ENCODE data around the gene MYO7A.

MYO7A gene

GRCh38 chr11:77129069-77129841, 1.2 kb downstream of the MYO7A start:
- DNase-seq (ENCODE audit: low read depth), result no peak

- DNase-seq (ENCODE audit: low read depth), result no peak
These were observed 2.1 kb downstream of the MYO7A start for GRCh38 chr11:77129842-77130756.

DNA sequence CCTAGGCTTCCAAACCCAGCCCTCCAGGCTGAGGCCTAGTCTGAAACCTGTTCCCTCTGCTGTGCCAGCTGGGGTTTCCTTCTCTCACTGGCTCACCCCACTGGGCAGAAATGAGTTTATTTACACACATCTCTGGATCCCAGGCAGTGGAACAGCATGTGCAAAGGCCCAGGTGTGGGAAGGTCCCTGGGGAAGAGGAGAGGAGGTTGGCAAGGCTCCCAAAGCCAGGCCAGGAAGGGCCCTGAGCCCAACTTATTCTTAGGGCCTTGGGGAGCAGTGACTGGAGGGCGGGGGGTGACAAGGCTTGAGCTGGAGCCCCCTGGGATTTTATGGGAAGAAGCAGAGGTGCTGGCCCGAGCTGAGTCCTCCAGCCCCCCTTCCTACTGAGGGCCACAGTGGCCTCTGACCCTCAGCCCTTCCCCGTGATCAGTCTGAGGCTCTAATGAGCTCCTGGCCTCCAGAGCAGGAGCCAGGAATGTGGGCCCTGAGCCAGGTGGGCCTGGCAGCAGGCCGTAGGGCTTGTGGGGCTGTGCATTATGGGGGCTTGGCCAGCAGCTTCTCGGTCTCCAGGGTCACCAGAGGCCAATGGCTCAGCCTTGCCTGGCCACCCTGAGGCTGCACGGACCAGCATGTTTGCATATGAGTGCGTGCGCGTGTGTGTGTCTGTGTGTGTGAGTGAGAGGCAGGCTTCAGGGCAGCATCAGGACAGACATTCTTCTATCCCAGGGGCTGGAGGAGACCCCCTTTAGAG, 2.9 kb downstream of the MYO7A start:
- DNase-seq (ENCODE audit: low read depth), result peak; percentile 74

GRCh38 chr11:77131560-77131959, 3.5 kb downstream of the MYO7A start:
- DNase-seq (ENCODE audit: low read depth), result no peak

- DNase-seq (ENCODE audit: low read depth), result no peak
These were observed 7.0 kb downstream of the MYO7A start for GRCh38 chr11:77135069-77135468.

- DNase-seq (ENCODE audit: low read depth), result peak; percentile 61
These were observed 8.0 kb downstream of the MYO7A start for GRCh38 chr11:77136074-77136473.

GRCh38 chr11:77136784-77137420, 8.9 kb downstream of the MYO7A start:
- no peak for DNase-seq (ENCODE audit: low read depth)

- DNase-seq (ENCODE audit: low read depth), result no peak
These were observed 9.4 kb downstream of the MYO7A start for GRCh38 chr11:77137421-77137820.

GRCh38 chr11:77138106-77138649, 10.1 kb downstream of the MYO7A start:
- no peak for DNase-seq (ENCODE audit: low read depth)

GRCh38 chr11:77139201-77139600, 11.2 kb downstream of the MYO7A start:
- DNase-seq (ENCODE audit: low read depth), result no peak

DNA sequence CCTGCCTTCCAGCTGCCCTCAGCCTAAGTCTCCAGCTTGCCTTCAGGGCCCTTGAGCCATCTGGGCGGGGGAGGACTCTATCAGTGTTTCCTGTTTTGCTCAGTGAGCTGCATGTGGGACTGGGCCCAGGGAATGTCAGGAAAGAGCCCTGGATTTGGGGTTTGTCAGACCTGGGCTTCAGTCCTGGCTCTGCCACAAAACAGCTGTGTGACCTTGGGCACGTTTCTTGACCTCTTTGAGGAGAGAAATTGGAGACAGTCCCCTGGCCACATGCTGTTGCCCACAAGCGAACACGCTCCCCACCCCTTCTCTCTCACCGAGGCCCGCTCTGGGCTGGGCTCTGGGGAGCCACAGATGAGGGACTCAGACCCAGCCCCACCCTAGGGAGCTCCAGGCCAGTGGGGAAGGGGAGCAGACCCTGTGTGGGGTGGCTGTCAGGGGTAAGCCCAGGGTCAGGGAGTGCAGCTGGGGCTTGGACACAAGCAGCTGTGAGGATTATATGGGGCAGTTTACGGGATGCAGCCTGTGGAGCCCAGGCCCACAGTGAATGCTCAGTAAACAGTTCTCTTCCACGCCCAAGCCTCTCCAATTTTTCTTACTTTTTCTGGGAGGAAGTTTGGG, 12.3 kb downstream of the MYO7A start:
- peak; percentile 44 for DNase-seq (ENCODE audit: low read depth)

DNA sequence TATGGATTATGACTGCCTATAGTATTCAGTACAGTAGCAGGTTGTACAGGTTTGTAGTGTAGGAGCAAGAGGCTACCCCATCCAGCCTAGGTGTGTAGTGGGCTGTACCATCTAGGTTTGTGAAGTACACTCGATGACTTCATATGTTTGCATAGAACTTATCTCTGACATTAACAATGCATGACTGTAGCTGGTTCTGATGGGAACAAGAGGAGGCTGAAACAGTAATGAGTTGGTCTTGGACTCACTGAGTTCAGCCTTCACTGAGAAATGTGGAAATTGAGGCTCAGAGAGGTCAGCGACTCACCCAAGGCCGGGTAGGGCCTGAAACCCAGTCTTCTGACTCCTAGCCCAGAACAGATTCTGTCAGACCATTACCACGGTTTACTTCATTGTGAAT, 13.0 kb downstream of the MYO7A start:
- peak; percentile 29 for DNase-seq (ENCODE audit: low read depth)

GRCh38 chr11:77141475-77141874, 13.4 kb downstream of the MYO7A start:
- no peak for DNase-seq (ENCODE audit: low read depth)

DNA sequence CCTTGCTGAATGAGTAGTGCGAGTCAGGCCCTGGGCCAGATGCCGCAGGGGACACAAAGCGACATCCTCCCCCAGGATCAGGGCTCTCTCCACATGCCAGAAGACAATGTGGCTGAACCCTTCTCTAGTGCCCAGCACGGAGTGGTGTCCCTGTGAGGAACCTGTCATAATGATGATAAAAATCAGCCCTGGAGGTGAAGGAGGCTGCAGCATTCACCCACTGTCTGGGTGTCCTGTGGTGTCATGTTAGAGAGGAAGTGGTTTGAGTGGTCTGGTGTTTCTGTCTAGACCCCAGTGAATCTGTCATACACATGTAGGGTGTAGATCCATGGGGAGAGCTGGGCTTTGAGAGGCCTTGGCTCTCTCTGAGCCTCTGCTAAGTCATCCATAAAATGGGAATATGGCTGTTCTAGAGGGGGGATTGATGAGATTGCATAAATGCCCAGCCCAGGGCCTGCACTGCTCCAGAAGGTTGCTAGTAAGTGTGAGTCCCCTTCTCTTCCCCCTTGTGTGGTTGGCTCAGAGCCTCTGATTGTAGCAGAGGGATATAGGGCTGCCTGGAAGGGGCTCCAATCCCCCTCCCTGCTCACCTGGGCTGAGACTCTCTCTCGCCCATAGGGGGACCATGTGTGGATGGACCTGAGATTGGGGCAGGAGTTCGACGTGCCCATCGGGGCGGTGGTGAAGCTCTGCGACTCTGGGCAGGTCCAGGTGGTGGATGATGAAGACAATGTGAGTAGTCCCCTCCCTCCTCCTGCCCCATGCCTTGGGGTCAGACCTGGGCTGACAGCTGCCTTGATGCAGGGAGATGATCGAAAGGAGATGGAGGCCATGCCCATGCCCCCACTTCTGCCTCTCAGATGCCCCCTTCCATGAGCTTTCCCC, 14.3 kb downstream of the MYO7A start:
- no peak for DNase-seq (ENCODE audit: low read depth)

GRCh38 chr11:77143405-77144020, 15.5 kb downstream of the MYO7A start:
- DNase-seq (ENCODE audit: low read depth), result no peak

DNA sequence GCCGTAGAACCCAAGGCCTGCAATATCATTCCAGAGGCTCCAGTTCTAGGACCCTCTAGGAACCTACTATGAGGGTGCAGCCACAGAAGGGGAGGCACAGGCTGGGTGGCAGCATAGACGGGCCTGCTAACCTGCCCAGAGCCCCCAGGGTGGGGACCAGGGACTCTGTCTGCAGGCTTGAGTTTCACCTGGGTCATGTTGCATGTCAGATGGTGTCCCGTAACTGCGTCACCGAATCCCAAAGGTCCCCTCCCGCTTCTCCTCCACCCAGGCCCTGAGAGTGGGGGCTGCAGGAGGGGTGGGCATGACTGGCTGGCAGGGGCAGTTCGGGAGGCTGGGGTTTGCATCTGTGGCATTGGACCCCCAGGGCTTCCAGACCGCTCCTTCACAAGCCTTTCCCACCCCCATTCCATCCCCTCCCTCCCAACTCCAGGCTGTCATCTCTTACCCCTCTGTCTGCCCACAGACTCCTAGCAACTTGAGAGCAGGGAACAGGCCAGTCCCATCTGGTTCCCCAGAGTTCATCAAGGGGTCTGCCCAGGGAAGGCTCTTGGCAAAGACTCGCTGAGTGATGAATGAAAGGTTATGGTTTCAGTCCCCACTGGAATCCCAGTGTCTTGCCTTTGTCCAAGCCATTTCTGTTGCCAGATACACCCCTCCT, 16.3 kb downstream of the MYO7A start:
- DNase-seq (ENCODE audit: low read depth), result no peak

DNA sequence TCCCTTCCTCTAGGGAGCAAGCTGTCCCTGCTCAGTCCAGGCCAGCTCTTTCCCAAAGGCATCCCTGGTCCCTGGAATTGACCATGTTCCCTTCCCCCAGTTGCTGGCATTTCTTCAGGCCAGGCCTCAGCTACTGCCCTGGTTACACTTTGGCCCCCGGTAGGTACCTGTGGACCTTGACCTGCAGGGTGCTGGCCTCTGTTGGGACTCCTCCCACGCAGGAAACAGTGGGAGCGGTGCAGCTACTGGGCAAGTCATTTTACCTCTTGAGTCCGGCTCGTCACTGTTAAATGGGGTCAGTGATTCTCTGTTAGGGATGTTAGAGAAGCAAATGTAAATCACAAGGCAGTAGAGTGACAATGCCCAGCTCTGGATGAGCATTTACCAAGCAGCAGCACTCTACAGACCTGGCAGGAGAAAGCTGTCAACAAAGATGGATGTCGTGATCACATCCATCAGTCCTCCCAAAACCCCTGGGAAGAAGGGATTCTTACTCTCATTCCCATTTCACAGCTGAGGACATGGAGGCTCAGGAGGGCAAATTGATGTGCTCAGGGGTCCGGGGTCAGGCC, 16.9 kb downstream of the MYO7A start:
- DNase-seq (ENCODE audit: low read depth), result no peak

- DNase-seq (ENCODE audit: low read depth), result no peak
These were observed 18.4 kb downstream of the MYO7A start for GRCh38 chr11:77146261-77147035.

Data from EH (cell line).